ENCODE results near the gene SLAMF1. TPM values are rescaled to one million over a fixed set of nuclear protein-coding genes. Genes with fewer than 3 reads are reported as not detected.
A peak's percentile ranks its signal among the peaks of the same experiment; 100 is the strongest.
"Not testable (repeated sequence)": the region's sequence is repeated elsewhere in the genome, so short reads cannot be mapped to it uniquely, and the experiment has no call there.

Gene SLAMF1
- total RNA-seq, 2 donors from 2014 or later = 0.32 to 0.38 TPM

DNA sequence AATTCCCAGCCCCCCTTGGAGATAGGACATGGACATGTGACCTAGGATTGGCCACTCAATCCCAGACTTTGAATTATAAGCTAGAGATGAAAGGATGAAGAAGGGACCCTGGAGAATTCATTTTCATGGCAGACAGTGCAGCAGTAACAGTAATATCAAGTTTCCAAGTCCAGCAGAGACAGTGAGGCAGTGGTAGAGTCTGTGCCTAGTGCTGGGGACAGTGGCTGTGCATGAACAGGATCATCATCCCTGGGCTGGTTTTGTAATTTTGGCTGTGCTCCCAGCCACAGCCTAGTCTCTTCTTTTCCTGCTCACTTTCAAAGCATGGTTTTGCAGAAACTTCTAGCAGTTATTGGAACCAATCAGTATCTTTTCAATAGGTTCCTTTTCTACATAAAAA, 37.9 kb downstream of the SLAMF1 start:
- intact Hi-C loops (cut with DNase I) = no loop called here
- no peak for DNase-seq (ENCODE audit: low spot score)

- intact Hi-C loops (cut with DNase I) = no loop called here
- no peak for DNase-seq (ENCODE audit: low spot score)
These were observed 38.3 kb downstream of the SLAMF1 start for GRCh38 chr1:160608514-160608913.

- intact Hi-C loops (cut with DNase I) = no loop called here
These were observed 38.8 kb downstream of the SLAMF1 start for GRCh38 chr1:160608057-160608456.

DNA sequence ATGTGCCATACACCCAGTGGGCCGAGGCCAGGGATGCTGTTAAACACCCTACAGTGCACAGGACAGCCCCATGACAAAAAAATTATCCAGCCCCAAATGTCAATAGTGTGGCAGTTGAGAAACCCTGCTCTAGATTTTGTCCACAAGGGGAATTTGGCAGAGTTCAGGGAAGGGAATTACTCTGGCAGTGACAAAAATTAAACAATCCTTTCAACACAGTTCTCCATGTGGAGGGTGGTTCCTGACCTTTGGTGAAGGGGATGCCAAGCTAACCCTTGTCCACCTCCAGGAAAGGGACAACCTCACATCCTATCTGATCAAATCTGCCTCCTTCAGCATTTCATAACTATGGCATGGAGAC, 39.2 kb downstream of the SLAMF1 start:
- intact Hi-C loops (cut with DNase I) = no loop called here
- DNase-seq (ENCODE audit: low spot score) = no peak

More at GRCh38 chr1:160608057-160608456, 38.8 kb downstream of the SLAMF1 start:
- no peak for DNase-seq (ENCODE audit: low spot score)

- DNase-seq (ENCODE audit: low spot score) = no peak
- intact Hi-C loops (cut with DNase I) = no loop called here
These were observed 39.7 kb downstream of the SLAMF1 start for GRCh38 chr1:160607011-160607671.

GRCh38 chr1:160606611-160607010, 40.2 kb downstream of the SLAMF1 start:
- DNase-seq (ENCODE audit: low spot score) = no peak
- intact Hi-C loops (cut with DNase I) = no loop called here

DNA sequence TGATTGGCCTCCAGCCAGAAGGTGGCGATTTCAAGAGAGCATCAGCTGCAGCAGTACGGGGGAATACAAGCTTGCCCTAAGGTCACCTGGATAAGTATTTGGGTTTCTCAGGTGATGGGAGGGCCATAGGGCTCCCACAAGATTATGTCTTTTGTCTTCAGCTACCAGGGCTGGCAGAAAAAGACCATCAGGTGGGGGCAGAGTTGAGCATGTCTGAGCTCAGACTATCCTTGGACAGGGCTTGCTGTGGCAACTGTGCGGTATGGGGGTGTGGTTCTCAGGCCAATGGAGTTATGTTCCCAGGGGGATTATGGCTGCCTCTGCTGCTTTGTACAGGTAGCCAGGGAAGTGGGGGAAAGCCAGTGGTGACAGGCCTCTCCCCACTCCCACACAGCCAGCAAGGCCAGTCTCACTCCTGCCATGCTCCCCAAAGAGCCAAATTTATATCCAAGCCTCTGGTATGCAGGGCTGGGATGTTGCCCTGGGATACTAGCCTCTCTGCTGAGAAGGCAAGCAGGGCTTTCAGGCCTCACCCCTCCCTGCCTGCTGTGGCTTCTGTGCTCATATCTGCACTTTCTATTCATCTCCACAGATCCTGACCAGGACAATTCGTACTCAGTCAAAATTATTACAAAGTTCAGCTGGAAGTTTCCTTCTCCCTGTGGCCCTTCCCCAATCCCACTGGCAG, 40.9 kb downstream of the SLAMF1 start:
- intact Hi-C loops (cut with DNase I) = no loop called here
- DNase-seq (ENCODE audit: low spot score) = peak; percentile 46

DNA sequence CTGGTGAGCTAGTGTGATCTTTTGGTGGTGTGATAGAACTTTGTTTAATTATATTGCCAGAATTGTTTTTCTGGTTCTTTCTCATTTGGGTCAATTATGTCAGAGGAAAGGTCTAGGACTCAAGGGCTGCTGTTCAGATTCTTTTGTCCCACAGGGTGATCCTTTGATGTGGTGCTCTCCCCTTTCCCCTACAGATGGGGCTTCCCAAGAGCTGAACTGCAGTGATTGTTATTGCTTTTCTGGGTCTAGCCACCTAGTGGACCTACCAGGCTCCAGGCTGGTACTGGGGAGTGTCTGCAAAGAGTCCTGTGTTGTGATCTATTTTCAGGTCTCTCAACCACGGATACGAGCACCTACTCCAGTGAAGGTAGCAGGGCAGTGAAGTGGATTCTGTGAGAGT, 41.6 kb downstream of the SLAMF1 start:
- intact Hi-C loops (cut with DNase I) = no loop called here
- DNase-seq (ENCODE audit: low spot score) = no peak

DNA sequence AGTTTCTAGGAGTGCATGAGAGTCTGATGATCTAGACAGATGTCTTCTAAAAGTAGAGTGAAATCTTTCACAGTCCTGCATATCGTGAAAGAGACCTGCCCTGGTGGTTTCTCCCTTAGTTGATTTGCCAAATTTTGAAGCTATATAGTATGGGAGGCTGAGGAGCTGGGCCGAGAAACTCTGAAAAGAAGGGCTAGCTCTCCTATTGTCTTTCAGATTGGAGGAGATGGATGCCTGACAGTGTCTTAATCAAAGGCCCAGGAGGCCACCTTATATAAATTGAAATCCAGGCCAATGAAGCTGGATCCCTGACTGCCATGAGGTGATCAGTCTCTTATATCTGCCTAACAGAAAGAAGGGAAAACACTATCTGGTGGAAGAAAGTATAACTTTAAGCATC, 49.1 kb downstream of the SLAMF1 start:
- intact Hi-C loops (cut with DNase I) = no loop called here
- no peak for DNase-seq (ENCODE audit: low spot score)

DNA sequence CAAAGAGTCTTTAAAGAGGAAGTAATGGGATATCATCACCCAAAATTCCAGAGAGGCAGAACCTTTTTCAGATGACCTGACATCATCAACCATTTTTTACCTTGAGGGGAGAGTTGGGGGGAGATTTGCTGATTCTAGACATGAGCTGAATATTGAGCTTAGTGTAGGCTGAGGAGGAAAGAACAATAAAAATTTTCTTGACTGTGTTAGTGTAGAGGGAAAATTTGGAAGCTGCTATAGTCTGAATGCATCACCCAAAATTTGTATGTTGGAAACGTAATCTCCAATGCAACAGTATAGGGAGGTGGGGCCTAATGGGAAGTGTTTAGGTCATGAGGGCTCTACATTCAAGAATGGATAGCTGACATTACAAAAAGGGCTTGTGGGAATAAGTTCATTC, 49.8 kb downstream of the SLAMF1 start:
- DNase-seq (ENCODE audit: low spot score) = no peak
- intact Hi-C loops (cut with DNase I) = no loop called here

GRCh38 chr1:160590488-160590887, 56.4 kb downstream of the SLAMF1 start:
- intact Hi-C loops (cut with DNase I) = no loop called here

GRCh38 chr1:160588468-160588867, 58.4 kb downstream of the SLAMF1 start:
- intact Hi-C loops (cut with DNase I) = no loop called here
- DNase-seq (ENCODE audit: low spot score) = no peak

More at GRCh38 chr1:160590488-160590887, 56.4 kb downstream of the SLAMF1 start:
- no peak for DNase-seq (ENCODE audit: low spot score)

GRCh38 chr1:160584784-160585183, 62.1 kb downstream of the SLAMF1 start:
- DNase-seq (ENCODE audit: low spot score) = no peak
- intact Hi-C loops (cut with DNase I) = no loop called here

DNA sequence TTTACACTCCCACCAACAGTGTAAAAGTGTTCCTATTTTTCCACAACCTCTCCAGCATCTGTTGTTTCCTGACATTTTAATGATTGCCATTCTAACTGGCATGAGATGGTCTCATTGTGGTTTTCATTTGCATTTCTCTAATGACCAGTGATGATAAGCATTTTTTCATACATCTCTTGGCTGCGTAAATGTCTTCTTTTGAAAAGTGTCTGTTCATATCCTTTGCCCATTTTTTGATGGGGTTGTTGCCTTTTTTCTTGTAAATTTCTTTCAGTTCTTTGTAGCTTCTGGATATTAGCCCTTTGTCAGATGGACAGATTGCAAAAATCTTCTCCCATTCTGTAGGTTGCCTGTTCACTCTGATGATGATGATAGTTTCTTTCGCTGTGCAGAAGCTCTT, 63.9 kb downstream of the SLAMF1 start:
- intact Hi-C loops (cut with DNase I); DNase-seq (ENCODE audit: low spot score): not testable (repeated sequence)

GRCh38 chr1:160581961-160582360, 64.9 kb downstream of the SLAMF1 start:
- no peak for DNase-seq (ENCODE audit: low spot score)

GRCh38 chr1:160580221-160580812, 66.5 kb downstream of the SLAMF1 start:
- intact Hi-C loops (cut with DNase I) = no loop called here
- DNase-seq (ENCODE audit: low spot score) = no peak

More at GRCh38 chr1:160581961-160582360, 64.9 kb downstream of the SLAMF1 start:
- intact Hi-C loops (cut with DNase I) = no loop called here

DNA sequence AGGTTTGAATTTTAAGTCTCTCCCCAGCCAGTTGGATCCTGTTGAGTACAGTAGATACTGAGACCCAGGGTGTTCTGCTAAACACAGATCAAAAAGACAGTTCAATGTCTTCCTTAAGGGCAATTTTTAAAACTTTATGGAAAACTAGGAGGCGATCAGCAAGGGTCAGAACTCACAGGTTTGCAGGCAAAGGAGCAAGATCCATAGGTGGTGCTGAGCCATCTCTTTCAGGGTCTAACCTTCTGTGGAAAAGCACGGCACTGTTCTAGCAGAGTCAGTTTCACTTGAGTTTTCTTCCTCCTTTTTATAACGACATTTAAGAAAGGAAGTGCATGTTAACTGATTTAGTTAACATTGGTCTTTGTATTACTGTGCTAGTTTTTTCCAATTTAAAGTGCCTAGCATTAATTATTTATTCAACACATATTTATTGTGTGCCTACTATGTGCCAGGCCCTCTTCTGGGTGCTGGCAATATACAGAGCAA, 67.6 kb downstream of the SLAMF1 start, which contains the start of gene CD84:
Gene CD84 (minus strand): TSS at position 281 of the 486 bp plus-strand sequence. CDS start 59 bp downstream, at position 222.
- DNase-seq (ENCODE audit: low spot score) = no peak
- intact Hi-C loops (cut with DNase I) = no loop called here

GRCh38 chr1:160578525-160579191, 68.2 kb downstream of the SLAMF1 start:
- intact Hi-C loops (cut with DNase I) = no loop called here
- DNase-seq (ENCODE audit: low spot score) = no peak

- intact Hi-C loops (cut with DNase I) = no loop called here
- DNase-seq (ENCODE audit: low spot score) = no peak
These were observed 68.7 kb downstream of the SLAMF1 start for GRCh38 chr1:160578175-160578524.

DNA sequence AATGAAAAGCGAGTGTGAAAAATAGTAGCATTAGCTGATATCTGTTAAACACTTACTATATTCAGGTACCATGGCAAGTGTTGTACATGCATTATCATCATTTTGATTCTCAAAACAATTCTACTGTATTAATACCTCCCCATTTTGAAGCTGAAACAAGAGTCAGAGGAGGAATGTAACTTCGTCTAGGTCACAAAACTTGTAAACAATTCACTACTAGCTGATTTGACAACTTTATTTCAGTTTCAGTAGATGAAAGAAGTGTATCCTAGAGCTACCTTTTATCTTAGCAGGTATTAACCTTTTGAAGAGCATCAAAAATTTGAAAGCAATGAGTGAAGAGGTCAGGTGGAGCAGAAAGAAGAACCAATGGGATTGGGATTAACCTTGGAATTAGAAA, 69.2 kb downstream of the SLAMF1 start:
- no peak for DNase-seq (ENCODE audit: low spot score)
- intact Hi-C loops (cut with DNase I) = no loop called here

Measured in posterior vena cava (tissue), 2 donors.